HG02623 (cell line): ENCODE measurements around the gene RAP2A.

ENCODE experiments used
- ATAC-seq: cut with Tn5 transposase; IDR thresholded peaks from one replicate; pipeline ENCODE4 v1.9.1; 2021; ENCODE audit warnings: moderate library complexity; ENCODE audit not compliant: unreplicated experiment

The RAP2A gene

DNA sequence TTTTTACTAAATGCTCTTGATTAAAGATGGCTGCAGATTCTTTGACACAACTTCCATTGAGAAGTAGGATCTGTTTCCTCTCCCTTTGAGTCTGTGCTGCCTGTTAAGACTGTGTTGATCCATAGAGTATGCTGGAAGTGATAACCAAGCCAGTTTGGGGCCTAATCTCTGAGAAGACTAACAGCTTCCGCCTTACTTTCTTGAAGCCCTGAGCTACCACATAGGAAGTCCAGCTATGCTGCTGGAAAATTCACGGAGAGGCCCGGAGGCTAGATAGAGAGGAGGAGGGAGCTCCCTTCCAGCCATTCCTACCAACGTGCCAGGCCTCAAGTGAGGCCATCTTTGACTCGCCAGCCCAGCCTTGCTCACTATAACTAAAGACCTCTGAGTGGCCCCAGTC lies 12.5 kb downstream of the RAP2A start:
- ATAC-seq, result no peak

- ATAC-seq, result peak; percentile 42
Measured at GRCh38 chr13:97448503-97449251, 14.7 kb downstream of the RAP2A start.

GRCh38 chr13:97454699-97455098 lies 20.7 kb downstream of the RAP2A start:
- no peak for ATAC-seq

DNA sequence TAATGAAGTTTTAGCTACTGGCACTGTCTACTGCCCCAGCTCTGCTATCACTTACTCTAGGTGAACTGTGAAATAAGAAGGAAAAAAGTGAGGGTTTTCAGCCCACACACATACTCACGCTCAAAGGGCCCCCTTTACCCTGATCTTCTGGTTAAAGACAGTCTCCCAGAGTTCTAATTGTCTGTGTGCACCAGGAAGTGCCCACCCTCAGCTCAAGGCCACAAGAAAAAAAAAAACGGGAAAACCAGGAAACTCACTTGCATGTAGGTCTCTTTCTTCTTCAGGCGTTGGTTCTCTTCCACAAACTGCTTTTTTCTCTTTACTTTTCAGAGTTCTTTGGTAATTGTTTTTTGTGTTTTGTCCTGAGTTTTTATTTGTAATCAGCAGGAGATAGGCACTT lies 22.1 kb downstream of the RAP2A start:
- ATAC-seq, result no peak

DNA sequence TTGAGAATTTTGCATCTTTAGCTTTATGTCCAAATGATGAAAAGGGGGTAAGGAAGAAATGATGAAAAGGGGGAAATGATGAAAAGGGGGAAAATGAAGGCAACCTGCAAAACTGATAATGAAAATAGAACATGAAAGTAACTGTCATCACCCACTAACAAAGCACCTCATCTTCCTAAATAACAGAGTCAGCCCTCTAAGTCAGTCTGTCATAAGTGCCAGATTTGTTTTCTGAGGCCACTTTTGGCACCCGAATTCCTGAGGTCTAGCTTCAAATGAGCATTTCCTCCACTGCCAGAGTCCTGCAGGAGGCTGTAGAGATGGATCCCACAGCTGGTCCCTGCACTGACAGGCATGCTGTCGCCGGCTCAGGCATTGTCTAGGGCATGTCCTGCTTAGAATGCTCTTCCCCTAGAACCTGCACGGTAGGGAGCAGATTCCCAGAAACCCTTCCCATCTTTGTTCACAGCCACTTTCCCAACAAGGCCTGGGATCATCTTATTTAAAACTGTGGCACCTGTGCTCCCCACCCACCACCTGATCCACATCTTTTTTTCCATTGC lies 25.3 kb downstream of the RAP2A start:
- no peak for ATAC-seq

- ATAC-seq, result peak; percentile 91
Measured at GRCh38 chr13:97460004-97460775, 26.2 kb downstream of the RAP2A start.

- no peak for ATAC-seq
Measured at GRCh38 chr13:97460853-97461252, 26.9 kb downstream of the RAP2A start.

DNA sequence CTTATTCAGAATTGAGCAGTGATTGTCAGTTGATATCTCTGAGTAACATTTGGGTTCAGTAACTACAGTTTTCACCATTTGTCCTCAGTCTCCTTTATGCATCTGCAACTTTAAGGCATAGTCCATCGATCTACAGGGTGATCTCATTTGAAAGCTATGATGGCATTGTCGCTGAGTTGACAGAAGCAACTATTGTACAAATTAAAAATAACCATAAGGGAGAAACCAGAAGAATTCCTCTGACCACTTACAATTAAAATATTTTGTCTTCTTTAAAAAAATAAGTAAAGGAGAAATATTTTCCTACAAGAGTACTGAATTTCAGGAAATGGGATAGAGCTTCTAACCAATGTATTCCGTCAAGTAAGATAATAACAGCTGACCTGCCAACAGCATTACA lies 30.6 kb downstream of the RAP2A start:
- ATAC-seq, result no peak

DNA sequence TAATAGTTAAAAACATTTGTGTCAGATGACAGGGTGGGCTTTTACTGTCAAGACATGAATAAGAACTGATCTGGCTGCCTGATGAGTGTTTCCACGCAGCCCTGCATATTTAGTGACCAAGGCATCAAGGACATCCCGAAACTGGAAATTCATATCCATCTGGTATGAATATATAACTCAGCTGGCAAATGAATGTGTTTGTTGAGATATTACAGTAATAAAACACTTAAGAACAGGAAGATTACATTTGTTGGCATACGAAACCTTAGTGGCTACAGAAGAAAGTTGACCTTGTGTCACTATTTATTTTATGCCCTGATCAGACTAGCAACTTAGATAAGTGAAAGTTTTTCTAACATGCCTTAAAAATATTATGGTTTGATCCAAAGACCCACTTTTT lies 32.8 kb downstream of the RAP2A start:
- ATAC-seq, result no peak

GRCh38 chr13:97468331-97468730 lies 34.4 kb downstream of the RAP2A start:
- ATAC-seq, result no peak

- no peak for ATAC-seq
Measured at GRCh38 chr13:97471711-97472110, 37.7 kb downstream of the RAP2A start.

- no peak for ATAC-seq
Measured at GRCh38 chr13:97474349-97474980, 40.5 kb downstream of the RAP2A start.

DNA sequence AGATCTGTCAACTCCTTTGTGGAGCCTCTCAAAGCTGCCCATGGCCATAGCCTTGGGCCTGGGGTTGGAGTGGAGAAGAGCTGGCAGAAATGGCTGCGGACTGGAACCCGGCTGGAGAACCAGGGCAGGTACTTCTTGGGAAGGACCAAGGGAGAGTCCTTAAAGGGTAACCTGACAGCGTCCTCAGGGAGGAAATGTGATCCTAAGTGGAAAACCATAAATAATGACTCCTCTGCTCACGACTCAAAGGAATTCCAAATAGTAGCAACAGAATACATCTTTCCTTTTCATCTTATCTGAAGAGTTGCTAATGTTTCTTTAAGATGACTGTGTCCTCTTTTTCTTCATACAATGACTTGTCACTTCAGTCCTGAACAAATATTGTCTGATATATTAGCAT lies 41.0 kb downstream of the RAP2A start:
- no peak for ATAC-seq

GRCh38 chr13:97477844-97478243 lies 43.9 kb downstream of the RAP2A start:
- no peak for ATAC-seq

DNA sequence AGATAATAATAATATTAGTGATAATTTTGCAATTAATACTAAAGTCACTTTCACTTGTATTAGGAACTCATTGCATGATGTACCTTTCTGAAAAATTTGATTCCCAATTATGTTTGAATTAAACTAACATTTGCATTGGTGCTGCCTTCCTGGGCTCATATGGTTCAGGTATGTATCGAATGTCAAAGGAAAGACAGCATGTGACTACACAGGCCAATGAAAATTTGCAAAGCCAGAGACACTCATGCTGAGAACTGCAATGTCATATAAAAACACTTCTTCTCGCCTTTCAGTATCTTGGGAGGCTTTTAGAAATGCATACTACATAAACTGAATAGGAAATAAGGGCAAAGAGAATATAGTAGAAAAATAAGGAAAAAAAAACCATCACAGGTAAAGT lies 44.3 kb downstream of the RAP2A start:
- no peak for ATAC-seq

DNA sequence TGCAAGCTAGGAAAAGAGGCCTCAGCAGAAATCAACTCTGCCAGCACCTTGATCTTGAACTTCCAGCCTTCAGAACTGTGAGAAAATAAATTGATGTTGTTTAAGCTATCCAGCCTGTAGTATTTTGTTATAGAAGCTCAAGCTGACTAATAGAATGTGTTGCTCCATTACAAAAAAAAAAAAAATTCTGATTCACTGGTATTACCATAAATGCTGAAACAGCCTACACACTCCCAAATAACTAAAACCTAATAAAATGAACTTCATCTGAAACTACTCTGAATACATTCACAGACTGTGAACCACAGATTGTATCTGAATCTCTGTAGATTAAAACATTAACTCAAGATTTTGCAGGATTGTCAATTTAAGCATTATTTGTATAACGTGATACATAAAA lies 49.5 kb downstream of the RAP2A start:
- no peak for ATAC-seq

- ATAC-seq, result no peak
Measured at GRCh38 chr13:97484301-97484700, 50.3 kb downstream of the RAP2A start.

GRCh38 chr13:97485320-97485719 lies 51.4 kb downstream of the RAP2A start:
- ATAC-seq, result no peak

DNA sequence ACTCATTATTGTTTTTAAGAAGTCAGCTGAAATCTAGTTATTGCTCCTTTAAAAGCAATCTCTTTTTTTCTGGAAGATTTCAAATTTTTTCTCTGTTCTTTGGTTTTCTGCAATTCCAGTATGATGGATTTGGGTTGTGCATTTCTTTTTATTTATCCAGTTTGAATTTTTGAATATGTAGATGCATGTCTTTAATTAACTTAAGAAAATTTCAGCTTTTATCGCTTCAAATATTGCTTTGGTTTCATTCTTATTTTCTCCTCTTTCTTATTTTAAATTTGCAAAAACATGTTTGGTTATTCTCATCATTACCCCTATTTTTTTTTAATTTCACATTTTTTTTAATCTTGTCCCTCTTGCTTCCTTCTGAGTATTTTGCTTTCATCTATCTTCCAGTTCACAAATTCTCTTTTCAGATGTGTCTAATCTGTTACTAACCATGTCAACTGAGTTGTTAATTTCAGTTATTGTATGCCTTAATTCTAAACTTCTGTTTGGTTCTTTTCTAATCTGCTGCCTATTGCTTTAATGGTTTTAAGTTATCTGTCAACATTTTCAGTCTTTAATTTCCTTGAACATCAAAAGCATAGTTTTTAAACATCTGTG lies 56.8 kb downstream of the RAP2A start:
- no peak for ATAC-seq

DNA sequence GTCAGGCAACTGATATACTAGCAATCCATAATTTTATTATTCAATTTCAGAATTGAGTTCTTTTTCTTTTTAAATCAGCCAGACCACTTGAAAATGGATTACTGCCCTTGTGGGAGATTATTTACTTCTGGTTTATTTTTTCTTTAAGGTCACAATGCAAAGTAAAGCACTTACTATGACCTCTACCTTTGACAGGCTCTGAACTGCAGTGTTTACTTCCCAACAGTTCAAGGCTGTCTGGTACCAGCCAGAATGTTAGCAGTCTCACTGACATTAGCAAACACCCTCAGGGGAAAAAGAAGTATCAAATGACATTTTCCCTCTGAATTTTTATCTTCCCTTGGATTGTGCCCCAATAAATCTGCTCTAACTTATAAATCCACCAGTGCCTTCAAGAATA lies 57.5 kb downstream of the RAP2A start:
- no peak for ATAC-seq

DNA sequence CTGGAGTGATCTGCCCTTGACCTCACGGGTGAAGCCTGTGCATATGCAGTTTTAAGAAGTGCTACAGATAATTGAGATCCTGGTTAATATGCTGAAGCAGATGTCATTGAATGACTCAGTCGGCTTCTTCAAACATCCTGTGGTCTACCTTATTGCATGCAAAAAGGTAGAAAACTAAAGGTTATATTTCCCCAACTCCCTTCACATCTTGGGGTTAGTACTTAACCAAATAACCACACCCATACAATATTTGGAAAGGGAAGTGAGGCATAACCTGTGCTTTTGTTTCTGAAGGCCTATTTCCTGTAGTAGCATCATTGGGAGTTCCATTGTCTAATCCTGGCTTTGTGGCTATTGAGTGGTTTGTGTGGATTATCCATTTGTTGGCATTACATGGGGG lies 58.3 kb downstream of the RAP2A start:
- no peak for ATAC-seq
